Suprapubic skin (tissue), 4 donors: ENCODE data around the gene NDUFA3. TPM values are rescaled to one million over a fixed set of nuclear protein-coding genes. Genes with fewer than 3 reads are reported as not detected.

Experiments
- DNase-seq, 2 donors: peaks; one replicate each; pipeline ENCODE4 v3.0.0-alpha.2; 2019; ENCODE audit warnings: low spot score in 2 of 2
- H3K27ac ChIP-seq: fragments of 200-600 bp; sonication (generic); one replicate; pipeline ENCODE4 v1.5.1; 2019
- H3K27me3 ChIP-seq: fragments of 200-600 bp; sonication (generic); one replicate; pipeline ENCODE4 v1.5.1; 2019
- H3K36me3 ChIP-seq: fragments of 200-600 bp; sonication (generic); one replicate; pipeline ENCODE4 v1.5.1; 2019
- H3K4me1 ChIP-seq: fragments of 200-600 bp; sonication (generic); one replicate; pipeline ENCODE4 v1.5.1; 2019
- H3K4me3 ChIP-seq: fragments of 200-600 bp; sonication (generic); one replicate; pipeline ENCODE4 v1.5.1; 2019; ENCODE audit warnings: mild to moderate bottlenecking
- H3K9me3 ChIP-seq: fragments of 200-600 bp; sonication (generic); one replicate; pipeline ENCODE4 v1.5.1; 2019
- EP300 ChIP-seq: sonication (generic); formaldehyde crosslinking; IDR thresholded peaks from one replicate; pipeline ENCODE4 v1.6.1; 2017; ENCODE audit warnings: antibody characterized with exemption
- POLR2A ChIP-seq, 2 donors: fragments of 450-650 bp; IDR thresholded peaks; one replicate each; pipeline ENCODE4 v1.6.1; 2017; ENCODE audit warnings: antibody characterized with exemption in 2 of 2, mild to moderate bottlenecking in 2 of 2, moderate library complexity in 2 of 2
- POLR2AphosphoS5 ChIP-seq, 3 donors: sonication (generic); formaldehyde crosslinking; IDR thresholded peaks; one replicate each; pipeline ENCODE4 v1.6.1; 2017; ENCODE audit warnings: antibody characterized with exemption in 3 of 3
- WGBS: methylation state at CpG from one replicate; pipeline ENCODE4 v1.1.5; 2018; 5-methylcytosine and 5-hydroxymethylcytosine counted together
- total RNA-seq, 4 donors: library from RNA; depleted of rRNA; stranded (reverse); fragments of >200 nt; gene quantifications; one replicate each; pipeline ENCODE4 v1.1.0, GENCODE V29; 2016
- TF ChIP-seq, protein P1 (sequence below), 2 donors: fragments of 200-600 bp in 1 of 2; fragments of 450-650 bp in 1 of 2; sonication (generic) in 1 of 2; IDR thresholded peaks; one replicate each; pipeline ENCODE4 v1.5.1; 2016 to 2019; ENCODE audit warnings: antibody characterized with exemption in 2 of 2, mild to moderate bottlenecking in 1 of 2, moderate library complexity in 1 of 2

The NDUFA3 gene
- total RNA-seq, 4 donors from 2014 or later = 23.1 to 71.9 (median 46.4) TPM

DNA sequence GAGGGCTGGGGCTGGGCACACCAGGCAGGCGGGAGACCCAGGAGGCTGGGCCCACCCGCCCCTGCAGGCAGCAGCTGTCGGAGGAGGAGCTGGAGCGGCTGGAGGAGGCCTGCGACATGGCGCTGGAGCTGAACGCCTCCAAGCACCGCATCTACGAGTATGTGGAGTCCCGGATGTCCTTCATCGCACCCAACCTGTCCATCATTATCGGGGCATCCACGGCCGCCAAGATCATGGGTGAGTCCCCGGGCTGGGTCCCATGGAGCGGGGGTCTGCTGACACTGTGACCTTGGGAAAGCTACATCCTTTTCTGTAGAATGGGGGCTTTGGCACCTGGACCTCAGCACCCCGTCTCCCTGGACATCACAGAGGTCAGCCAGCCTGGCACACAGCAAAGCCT, 21.0 kb downstream of the NDUFA3 start:
- no peak for TF ChIP-seq EP300
- TF ChIP-seq POLR2A (IDR thresholded peaks at IDR 0.05) = no peak
- no peak for TF ChIP-seq POLR2AphosphoS5 (IDR thresholded peaks at IDR 0.05)
- Histone ChIP-seq H3K4me3 (no peak overlapping the region), H3K27me3 (no peaks in the 10 kb centered on the region), H3K9me3 (no peaks in the 10 kb centered on the region), H3K4me1 (no peaks in the 10 kb centered on the region), H3K27ac (no peak overlapping the region), H3K36me3 (peaks cover 99% of the 10 kb centered on the region)
- WGBS = no CpG with 5 or more reads among the region's 17 CpGs
- DNase-seq = peak in 1 of 2 donors; percentile 62

DNA sequence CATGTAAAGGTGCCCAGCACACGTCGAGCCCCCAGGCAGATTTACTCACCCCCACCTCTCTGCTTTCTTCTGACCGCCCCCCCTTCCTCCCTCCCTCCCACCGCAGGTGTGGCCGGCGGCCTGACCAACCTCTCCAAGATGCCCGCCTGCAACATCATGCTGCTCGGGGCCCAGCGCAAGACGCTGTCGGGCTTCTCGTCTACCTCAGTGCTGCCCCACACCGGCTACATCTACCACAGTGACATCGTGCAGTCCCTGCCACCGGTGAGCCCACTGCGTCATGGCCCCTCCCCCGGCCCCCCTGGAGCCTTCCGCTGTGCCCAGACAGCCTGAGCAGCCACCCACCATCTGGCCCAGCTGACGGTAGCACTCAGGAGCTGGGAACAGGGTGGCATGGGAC, 21.7 kb downstream of the NDUFA3 start:
- no peaks in the 10 kb centered on the region for H3K27me3 ChIP-seq
- no peak overlapping the region for H3K27ac ChIP-seq
- TF ChIP-seq, protein P1, sequence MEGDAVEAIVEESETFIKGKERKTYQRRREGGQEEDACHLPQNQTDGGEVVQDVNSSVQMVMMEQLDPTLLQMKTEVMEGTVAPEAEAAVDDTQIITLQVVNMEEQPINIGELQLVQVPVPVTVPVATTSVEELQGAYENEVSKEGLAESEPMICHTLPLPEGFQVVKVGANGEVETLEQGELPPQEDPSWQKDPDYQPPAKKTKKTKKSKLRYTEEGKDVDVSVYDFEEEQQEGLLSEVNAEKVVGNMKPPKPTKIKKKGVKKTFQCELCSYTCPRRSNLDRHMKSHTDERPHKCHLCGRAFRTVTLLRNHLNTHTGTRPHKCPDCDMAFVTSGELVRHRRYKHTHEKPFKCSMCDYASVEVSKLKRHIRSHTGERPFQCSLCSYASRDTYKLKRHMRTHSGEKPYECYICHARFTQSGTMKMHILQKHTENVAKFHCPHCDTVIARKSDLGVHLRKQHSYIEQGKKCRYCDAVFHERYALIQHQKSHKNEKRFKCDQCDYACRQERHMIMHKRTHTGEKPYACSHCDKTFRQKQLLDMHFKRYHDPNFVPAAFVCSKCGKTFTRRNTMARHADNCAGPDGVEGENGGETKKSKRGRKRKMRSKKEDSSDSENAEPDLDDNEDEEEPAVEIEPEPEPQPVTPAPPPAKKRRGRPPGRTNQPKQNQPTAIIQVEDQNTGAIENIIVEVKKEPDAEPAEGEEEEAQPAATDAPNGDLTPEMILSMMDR (IDR thresholded peaks at IDR 0.05) = no peak
- no peak for TF ChIP-seq POLR2A (IDR thresholded peaks at IDR 0.05)
- no peak for TF ChIP-seq EP300
- TF ChIP-seq POLR2AphosphoS5 (IDR thresholded peaks at IDR 0.05) = no peak
- no peak overlapping the region for H3K4me3 ChIP-seq
- H3K9me3 ChIP-seq = no peaks in the 10 kb centered on the region
- peaks cover 99% of the 10 kb centered on the region for H3K36me3 ChIP-seq
- 90% methylated on average over 14 of the region's 19 CpGs for WGBS
- no peaks in the 10 kb centered on the region for H3K4me1 ChIP-seq
- no peak for DNase-seq

DNA sequence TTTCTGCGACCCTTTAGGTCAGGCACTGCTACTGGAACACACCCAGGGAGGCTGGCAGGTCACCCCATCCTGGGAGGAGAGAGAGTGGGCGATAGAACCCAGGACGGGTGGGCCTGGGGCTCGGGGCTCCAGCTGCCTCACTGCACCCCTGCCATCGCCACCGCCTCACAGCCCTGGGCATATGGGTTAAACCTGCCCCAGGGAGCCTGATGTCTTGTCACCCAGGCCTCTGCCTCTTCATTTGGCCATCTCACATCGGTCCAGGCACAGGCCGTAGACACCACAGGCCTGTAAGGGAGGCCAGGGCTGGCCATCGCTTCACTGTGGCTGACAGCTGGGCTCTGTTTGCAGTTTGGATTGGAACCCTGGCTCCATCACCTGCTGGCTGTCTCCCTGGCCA, 23.1 kb downstream of the NDUFA3 start:
- peaks cover 97% of the 10 kb centered on the region for H3K36me3 ChIP-seq
- no peaks in the 10 kb centered on the region for H3K27me3 ChIP-seq
- TF ChIP-seq EP300 (no peak), POLR2AphosphoS5 (IDR thresholded peaks at IDR 0.05) (no peak), POLR2A (IDR thresholded peaks at IDR 0.05) (no peak)
- TF ChIP-seq, protein P1 (IDR thresholded peaks at IDR 0.05) = no peak

DNA sequence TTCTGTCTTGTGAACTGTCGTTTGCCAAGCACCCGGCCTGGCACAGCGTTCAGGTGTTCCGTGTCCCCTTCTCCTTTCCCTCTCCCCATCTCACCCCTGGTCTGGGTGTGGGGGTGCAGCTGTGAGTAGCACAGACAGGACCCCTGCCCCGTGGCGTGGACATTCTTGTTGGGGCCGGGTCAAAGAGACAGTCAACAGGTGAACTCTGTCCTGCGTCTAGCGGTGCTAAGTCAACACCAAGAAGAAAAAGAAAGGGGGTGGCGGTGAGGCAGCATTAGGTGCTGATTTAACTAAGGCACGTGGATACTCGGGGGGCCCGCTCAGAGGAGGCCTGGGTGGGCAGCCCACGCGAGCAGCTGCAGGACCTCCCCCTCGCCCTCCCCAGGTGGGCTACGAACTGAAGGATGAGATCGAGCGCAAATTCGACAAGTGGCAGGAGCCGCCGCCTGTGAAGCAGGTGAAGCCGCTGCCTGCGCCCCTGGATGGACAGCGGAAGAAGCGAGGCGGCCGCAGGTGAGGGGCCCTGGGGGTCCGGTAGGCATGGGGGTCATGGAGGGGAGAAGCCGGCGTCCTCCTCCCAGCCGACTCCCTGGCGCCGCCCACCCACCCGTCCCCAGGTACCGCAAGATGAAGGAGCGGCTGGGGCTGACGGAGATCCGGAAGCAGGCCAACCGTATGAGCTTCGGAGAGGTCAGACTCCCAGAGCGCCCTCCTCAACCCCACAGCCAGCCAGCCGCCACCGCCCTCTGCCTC, 25.2 kb downstream of the NDUFA3 start:
- no peak overlapping the region for H3K27ac ChIP-seq
- H3K36me3 ChIP-seq = peaks cover 91% of the 10 kb centered on the region
- no peak overlapping the region for H3K4me3 ChIP-seq
- H3K4me1 ChIP-seq = no peaks in the 10 kb centered on the region
- peak in 1 of 2 donors; percentile 58 for DNase-seq
- TF ChIP-seq POLR2AphosphoS5 (IDR thresholded peaks at IDR 0.05) (no peak), EP300 (no peak)
- TF ChIP-seq, protein P1 (IDR thresholded peaks at IDR 0.05) = no peak
- no peaks in the 10 kb centered on the region for H3K27me3 ChIP-seq
- 96% methylated on average over 43 of the region's 44 CpGs for WGBS
- no peaks in the 10 kb centered on the region for H3K9me3 ChIP-seq

More for the DNA sequence above, 23.1 kb downstream of the NDUFA3 start:
- Histone ChIP-seq H3K4me3 (no peak overlapping the region), H3K4me1 (no peaks in the 10 kb centered on the region), H3K9me3 (no peaks in the 10 kb centered on the region), H3K27ac (no peak overlapping the region)
- WGBS = 93% methylated on average over 7 of the region's 9 CpGs
- no peak for DNase-seq

DNA sequence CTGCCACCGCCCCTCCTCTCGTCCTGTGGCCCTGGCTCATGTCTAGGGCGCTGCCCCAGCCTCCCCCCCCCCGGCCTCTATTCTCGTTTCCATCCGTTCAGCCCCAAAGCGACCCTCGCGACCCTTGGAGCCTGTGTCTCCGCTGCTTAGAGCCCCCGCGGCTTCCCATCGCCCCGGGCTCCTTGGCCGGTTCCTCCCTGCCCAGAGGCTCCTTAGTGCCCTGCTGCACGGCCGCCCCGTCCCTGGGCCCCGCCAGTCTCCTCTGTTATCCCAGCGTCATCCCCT, 25.7 kb downstream of the NDUFA3 start:
- TF ChIP-seq POLR2A (IDR thresholded peaks at IDR 0.05) = no peak
- TF ChIP-seq EP300 = no peak
- no peak for TF ChIP-seq POLR2AphosphoS5 (IDR thresholded peaks at IDR 0.05)
- TF ChIP-seq, protein P1 (IDR thresholded peaks at IDR 0.05) = no peak
- Histone ChIP-seq H3K4me1 (no peaks in the 10 kb centered on the region), H3K27ac (no peak overlapping the region), H3K27me3 (no peaks in the 10 kb centered on the region), H3K36me3 (peaks cover 86% of the 10 kb centered on the region), H3K9me3 (no peaks in the 10 kb centered on the region), H3K4me3 (no peak overlapping the region)
- WGBS = 94% methylated on average over 20 of the region's 20 CpGs
- DNase-seq = no peak
